ENCODE data around the gene MDFI. TPM values are rescaled to one million over a fixed set of nuclear protein-coding genes. Genes with fewer than 3 reads are reported as not detected.

MDFI gene
- total RNA-seq, 2 donors from 2014 or later, result 4.9 to 6.7 TPM

GRCh38 chr6:41651962-41652657 lies 13.8 kb downstream of the MDFI start:
- Histone ChIP-seq H3K36me3 (replicated peaks in 1 of 2; ENCODE audit: insufficient read depth in 1 of 2, low read depth in 2 of 2) (no peaks in the 10 kb centered on the region), H3K27me3 (no peaks in the 10 kb centered on the region), H3K4me3 (no peak overlapping the region), H3K4me1 (no peaks in the 10 kb centered on the region), H3K27ac (no peak overlapping the region), H3K9me3 (no peaks in the 10 kb centered on the region)
- DNase-seq (no peak), ATAC-seq (no peak)
- TF ChIP-seq CTCF (IDR thresholded peaks at IDR 0.05) (no peak), POLR2A (IDR thresholded peaks at IDR 0.05) (no peak)
- intact Hi-C loops (cut with DNase I), result no loop called here
- WGBS, 2 donors, result 85 to 86% methylated on average over 14 of the region's 14 CpGs

GRCh38 chr6:41652866-41653652 lies 14.8 kb downstream of the MDFI start:
- WGBS, 2 donors, result 42 to 50% methylated on average over 14 to 25 of the region's 32 CpGs
- no peak for ATAC-seq
- no peak for TF ChIP-seq POLR2A (IDR thresholded peaks at IDR 0.05)
- no peak for TF ChIP-seq CTCF (IDR thresholded peaks at IDR 0.05)

GRCh38 chr6:41653691-41654090 lies 15.4 kb downstream of the MDFI start:
- Histone ChIP-seq H3K4me3 (no peak overlapping the region), H3K27me3 (no peaks in the 10 kb centered on the region), H3K9me3 (no peaks in the 10 kb centered on the region), H3K27ac (no peak overlapping the region), H3K36me3 (replicated peaks in 1 of 2; ENCODE audit: insufficient read depth in 1 of 2, low read depth in 2 of 2) (no peaks in the 10 kb centered on the region), H3K4me1 (no peaks in the 10 kb centered on the region)
- 70 to 77% methylated on average over 5 of the region's 5 CpGs for WGBS, 2 donors
- TF ChIP-seq CTCF (IDR thresholded peaks at IDR 0.05), result no peak
- TF ChIP-seq POLR2A (IDR thresholded peaks at IDR 0.05), result no peak
- ATAC-seq (no peak), DNase-seq (no peak)
- intact Hi-C loops (cut with DNase I), result no loop called here

More at GRCh38 chr6:41652866-41653652, 14.8 kb downstream of the MDFI start:
- no peaks in the 10 kb centered on the region for H3K9me3 ChIP-seq
- no peaks in the 10 kb centered on the region for H3K4me1 ChIP-seq
- DNase-seq, result peak in 2 of 4 donors; percentile 30 to 32
- H3K27me3 ChIP-seq, result no peaks in the 10 kb centered on the region
- H3K4me3 ChIP-seq, result no peak overlapping the region
- intact Hi-C loops (cut with DNase I), result no loop called here
- H3K36me3 ChIP-seq (replicated peaks in 1 of 2; ENCODE audit: insufficient read depth in 1 of 2, low read depth in 2 of 2), result no peaks in the 10 kb centered on the region
- H3K27ac ChIP-seq, result no peak overlapping the region

GRCh38 chr6:41654151-41654697 lies 16.0 kb downstream of the MDFI start:
- 70 to 75% methylated on average over 5 of the region's 5 CpGs for WGBS, 2 donors
- H3K27me3 ChIP-seq, result no peaks in the 10 kb centered on the region
- DNase-seq (no peak), ATAC-seq (no peak)
- intact Hi-C loops (cut with DNase I), result no loop called here
- no peak overlapping the region for H3K4me3 ChIP-seq
- H3K36me3 ChIP-seq (replicated peaks in 1 of 2; ENCODE audit: insufficient read depth in 1 of 2, low read depth in 2 of 2), result no peaks in the 10 kb centered on the region
- no peak overlapping the region for H3K27ac ChIP-seq
- no peaks in the 10 kb centered on the region for H3K4me1 ChIP-seq
- H3K9me3 ChIP-seq, result no peaks in the 10 kb centered on the region
- TF ChIP-seq CTCF (IDR thresholded peaks at IDR 0.05) (no peak), POLR2A (IDR thresholded peaks at IDR 0.05) (no peak)

All from body of pancreas (tissue), 4 donors.